PFSK-1 (cell line): Measurements from ENCODE around the gene GP1BB.

Experiments
- FOXP2 ChIP-seq: optimal IDR thresholded peaks from 2 replicates; pipeline ENCODE3; 2011; ENCODE audit warnings: borderline replicate concordance, control low read depth, inconsistent platforms; ENCODE audit not compliant: insufficient read depth; ENCODE audit errors: extremely low read length, extremely low read depth
- POLR2AphosphoS5 ChIP-seq: IDR thresholded peaks from 2 replicates; pipeline ENCODE4 v1.6.1; 2012; ENCODE audit warnings: low read depth, mild to moderate bottlenecking, control low read depth, low read length, moderate library complexity
- REST ChIP-seq, 2 experiments: IDR thresholded peaks; 2 replicates each; pipeline versions ENCODE4 v1.6.1 to v1.8.0; 2011 to 2012; ENCODE audit warnings: low read depth in 2 of 2, low read length in 2 of 2, control low read depth in 1 of 2, inconsistent platforms in 1 of 2, mild to moderate bottlenecking in 1 of 2, moderate library complexity in 1 of 2; ENCODE audit not compliant: insufficient read depth in 1 of 2
- SIN3A ChIP-seq: IDR thresholded peaks from 2 replicates; pipeline ENCODE4 v1.6.1; 2012; ENCODE audit warnings: mild to moderate bottlenecking, low read length, moderate library complexity, borderline replicate concordance; ENCODE audit not compliant: insufficient read depth
- TAF1 ChIP-seq: IDR thresholded peaks from 2 replicates; pipeline ENCODE4 v1.6.1; 2012; ENCODE audit warnings: low read length, control low read depth, borderline replicate concordance; ENCODE audit not compliant: insufficient read depth

Gene GP1BB

GRCh38 chr22:19680911-19681862 is 42.2 kb upstream of the GP1BB start:
- TF ChIP-seq SIN3A = no peak
- TF ChIP-seq REST (IDR thresholded peaks at IDR 0.05; ENCODE audit: insufficient read depth in 1 of 2, low read depth in 2 of 2, low read length in 2 of 2) = no peak
- TF ChIP-seq TAF1 = no peak
- no peak for TF ChIP-seq FOXP2
- no peak for TF ChIP-seq POLR2AphosphoS5

GRCh38 chr22:19681863-19682245 is 41.5 kb upstream of the GP1BB start:
- TF ChIP-seq POLR2AphosphoS5 = no peak
- no peak for TF ChIP-seq REST (IDR thresholded peaks at IDR 0.05; ENCODE audit: insufficient read depth in 1 of 2, low read depth in 2 of 2, low read length in 2 of 2)
- TF ChIP-seq FOXP2 = no peak
- no peak for TF ChIP-seq TAF1
- TF ChIP-seq SIN3A = no peak

GRCh38 chr22:19686946-19687345 is 36.4 kb upstream of the GP1BB start:
- no peak for TF ChIP-seq FOXP2
- TF ChIP-seq SIN3A = no peak
- TF ChIP-seq TAF1 = no peak
- TF ChIP-seq REST (IDR thresholded peaks at IDR 0.05; ENCODE audit: insufficient read depth in 1 of 2, low read depth in 2 of 2, low read length in 2 of 2) = no peak
- no peak for TF ChIP-seq POLR2AphosphoS5

- TF ChIP-seq FOXP2 (no peak), TAF1 (no peak), REST (IDR thresholded peaks at IDR 0.05; ENCODE audit: insufficient read depth in 1 of 2, low read depth in 2 of 2, low read length in 2 of 2) (no peak), POLR2AphosphoS5 (no peak), SIN3A (no peak)
Observed at GRCh38 chr22:19687561-19688300, 35.6 kb upstream of the GP1BB start.
